HG03045 (cell line): ENCODE results near the gene UQCRQ.
"Not testable (repeated sequence)": the region's sequence is repeated elsewhere in the genome, so short reads cannot be mapped to it uniquely, and the experiment has no call there.

Experiments used
- ATAC-seq: cut with Tn5 transposase; IDR thresholded peaks from one replicate; pipeline ENCODE4 v1.9.1; 2021; ENCODE audit warnings: mild to moderate bottlenecking, moderate library complexity; ENCODE audit not compliant: unreplicated experiment

UQCRQ gene

DNA sequence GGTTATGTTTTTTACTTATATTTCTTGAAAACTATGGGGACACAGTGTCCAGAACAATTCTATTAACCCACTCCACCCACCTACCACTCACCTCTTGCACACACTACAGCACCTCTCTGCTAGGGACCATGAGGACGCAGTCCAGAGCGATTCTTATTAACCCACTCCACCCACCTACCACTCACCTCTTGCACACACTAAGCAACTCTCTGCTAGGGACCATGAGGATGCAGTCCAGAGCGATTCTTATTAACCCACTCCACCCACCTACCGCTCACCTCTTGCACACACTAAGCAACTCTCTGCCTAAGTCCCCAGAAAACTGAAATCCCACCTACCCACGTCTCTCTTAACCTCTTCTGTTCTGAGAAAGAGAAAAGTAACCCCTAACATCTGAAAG lies 33.8 kb upstream of the UQCRQ start:
- ATAC-seq: no peak

GRCh38 chr5:132834057-132834456 lies 32.4 kb upstream of the UQCRQ start:
- ATAC-seq: no peak

DNA sequence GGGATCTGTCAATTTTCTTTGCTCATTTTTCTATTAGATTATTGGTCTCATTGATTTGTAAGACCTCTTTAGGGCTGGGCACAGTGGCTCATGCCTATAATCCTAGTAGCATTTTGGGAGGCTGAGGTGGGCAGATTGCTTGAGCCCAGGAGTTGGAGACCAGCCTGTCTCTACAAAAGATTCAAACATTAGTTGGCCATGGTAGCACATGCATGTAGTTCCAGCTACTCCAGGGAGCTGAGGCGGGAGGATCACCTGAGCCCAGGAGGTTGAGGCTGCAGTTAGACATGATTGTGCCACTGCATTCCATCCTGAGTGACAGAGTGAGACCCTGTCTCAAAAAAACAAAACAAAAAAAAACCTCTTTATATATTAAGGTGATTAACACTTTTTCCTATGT lies 29.6 kb upstream of the UQCRQ start:
- no peak for ATAC-seq

GRCh38 chr5:132837868-132838267 lies 28.6 kb upstream of the UQCRQ start:
- no peak for ATAC-seq

DNA sequence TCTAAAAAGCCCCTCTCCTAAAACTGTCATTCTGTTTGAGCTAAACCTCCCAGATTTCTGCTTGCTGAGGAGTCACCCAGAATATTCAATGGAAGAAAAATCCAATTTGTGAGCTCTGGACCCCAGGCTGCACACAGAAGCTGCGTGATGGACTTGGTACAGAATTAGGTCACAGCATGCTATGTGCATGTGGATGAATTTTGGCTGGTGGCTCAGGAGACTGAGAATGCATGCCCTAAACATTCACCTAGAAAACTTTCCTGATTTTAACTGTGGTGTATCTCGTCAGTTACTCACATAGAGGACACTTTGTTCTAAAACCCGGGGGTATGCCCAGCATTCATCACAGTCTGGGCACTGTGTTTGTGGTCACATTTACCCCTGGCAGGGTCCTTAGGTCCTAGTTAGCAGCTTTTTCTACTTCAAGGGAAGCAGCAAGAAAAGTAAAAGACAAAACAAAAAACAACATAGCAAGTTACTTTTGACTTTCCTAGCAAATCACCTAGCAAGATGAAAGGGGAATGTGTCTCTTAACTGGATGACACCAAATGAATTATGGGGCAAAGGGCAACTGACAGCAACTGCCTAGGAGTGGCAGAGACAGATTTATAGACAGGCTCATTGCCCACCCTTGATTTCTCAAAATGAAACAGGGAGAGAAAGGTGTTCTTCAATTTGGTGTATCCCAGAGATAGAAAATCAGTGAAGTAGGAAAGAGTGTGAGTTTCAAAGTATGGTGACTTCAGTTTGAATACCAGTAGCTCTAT lies 27.7 kb upstream of the UQCRQ start:
- no peak for ATAC-seq

DNA sequence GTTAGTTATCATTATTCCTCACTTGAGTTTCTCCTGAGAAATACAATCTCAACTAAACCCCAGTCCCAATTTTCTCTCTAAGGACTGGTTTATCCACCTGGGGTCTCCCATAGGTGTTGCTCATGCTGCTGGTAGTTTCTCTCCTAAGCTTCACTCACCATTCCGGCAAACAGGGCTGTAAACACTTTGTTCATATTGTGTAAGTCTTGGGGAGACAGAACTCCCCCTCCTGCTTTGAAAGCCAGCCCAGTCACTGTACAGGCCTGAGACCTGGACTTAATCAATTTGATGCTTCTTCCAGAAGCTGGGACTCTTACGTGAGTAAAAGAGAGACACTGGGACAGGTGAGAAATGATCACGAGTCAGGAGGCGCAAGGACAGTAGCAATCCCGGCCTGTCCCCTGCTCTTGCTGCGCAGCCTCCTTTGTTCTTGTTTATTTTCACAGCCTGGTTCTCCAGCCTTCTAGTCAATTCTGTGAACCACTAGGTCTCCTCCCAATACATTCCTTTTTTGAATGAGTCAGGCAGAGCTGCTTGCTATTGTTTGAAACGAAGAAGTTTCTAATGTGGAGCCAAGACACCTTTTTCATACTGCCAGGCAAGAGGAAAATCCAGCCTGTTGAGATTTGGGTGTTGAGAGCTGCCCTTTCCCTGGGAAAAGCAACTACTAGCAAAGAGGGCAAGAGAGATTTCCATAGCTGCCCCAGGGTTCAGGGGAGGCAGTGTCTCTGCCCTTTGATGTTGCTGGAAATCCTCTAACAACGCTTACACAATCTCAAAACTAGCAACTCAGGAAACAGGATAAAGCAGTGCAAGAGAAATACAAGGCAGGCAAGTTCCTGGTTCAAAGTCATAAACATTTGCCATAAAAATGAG lies 26.8 kb upstream of the UQCRQ start:
- ATAC-seq: no peak

- no peak for ATAC-seq
These were observed 26.1 kb upstream of the UQCRQ start for GRCh38 chr5:132840313-132840712.

DNA sequence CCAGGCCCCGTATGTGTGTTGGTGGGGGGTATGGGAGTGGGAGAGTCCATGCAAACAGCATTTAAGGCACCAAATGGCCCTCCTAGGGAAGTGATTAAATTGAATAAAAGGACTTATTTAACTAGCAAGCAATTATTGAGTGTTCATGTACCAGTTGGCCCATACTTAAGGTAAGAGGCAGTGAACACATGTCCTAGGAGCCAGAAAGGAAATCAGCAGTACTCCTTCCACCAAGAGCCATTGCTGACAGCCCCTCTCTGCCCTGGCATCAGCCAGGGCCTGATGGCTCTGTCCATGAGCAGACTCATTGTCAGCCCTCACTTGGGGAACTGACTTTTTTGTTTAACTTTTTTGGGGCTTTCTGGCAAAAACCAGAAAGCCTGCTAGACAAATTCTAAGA lies 25.5 kb upstream of the UQCRQ start:
- no peak for ATAC-seq

DNA sequence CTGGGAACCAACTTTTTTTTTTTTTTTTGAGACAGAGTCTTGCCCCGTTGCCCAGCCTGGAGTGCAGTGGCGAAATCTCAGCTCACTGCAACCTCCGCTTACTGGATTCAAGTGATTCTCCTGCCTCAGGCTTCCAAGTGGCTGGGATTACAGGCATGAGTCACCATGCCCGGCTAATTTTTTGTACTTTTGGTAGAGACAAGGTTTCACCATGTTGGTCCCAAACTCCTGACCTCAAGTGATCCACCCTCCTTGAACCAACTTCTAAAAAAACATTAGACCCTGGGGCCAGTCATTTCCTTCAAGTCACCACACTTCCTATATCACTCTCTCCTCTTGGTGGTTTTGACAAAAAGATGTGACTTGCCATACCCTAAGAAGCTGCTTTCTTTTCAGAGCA lies 25.1 kb upstream of the UQCRQ start:
- no peak for ATAC-seq

GRCh38 chr5:132848270-132848669 lies 18.2 kb upstream of the UQCRQ start:
- ATAC-seq: no peak

GRCh38 chr5:132849347-132849746 lies 17.1 kb upstream of the UQCRQ start:
- no peak for ATAC-seq

DNA sequence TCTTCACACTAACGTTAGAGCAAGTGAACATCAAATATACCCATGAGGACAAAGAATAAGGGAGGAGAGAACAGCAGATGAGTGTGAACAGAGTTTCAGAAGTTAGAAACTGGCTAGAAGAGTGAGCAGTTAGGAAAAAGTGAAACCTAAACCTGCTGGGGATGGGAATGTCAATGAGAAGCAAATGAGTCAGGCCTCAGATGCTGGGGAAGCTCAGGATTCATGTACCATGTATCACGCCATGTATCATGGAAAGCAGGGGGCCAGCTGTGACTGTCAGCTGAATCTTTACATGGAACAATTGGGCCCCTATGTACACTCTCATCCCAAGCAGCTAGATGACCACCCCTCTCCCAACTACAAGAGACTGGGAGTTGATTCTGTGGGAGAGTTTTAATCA lies 16.4 kb upstream of the UQCRQ start:
- no peak for ATAC-seq

DNA sequence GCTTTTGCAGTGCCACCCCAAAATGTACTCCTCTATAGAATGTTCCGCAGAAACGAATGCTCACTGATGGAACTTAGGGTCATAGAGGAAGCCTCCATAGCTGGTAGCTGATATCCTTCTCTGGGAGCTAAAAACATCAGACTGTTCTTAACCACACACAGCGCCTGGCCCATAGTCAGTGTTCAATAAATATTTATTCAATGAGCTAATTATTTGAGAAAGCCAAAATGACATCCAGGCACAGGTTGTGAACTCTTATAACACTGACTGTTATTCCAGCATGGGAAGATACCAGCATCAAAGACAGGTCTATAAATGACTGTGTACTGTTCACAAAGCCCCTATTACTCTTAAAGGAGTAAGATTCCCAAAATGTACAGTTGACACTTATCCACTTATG lies 13.1 kb upstream of the UQCRQ start:
- ATAC-seq: no peak

- no peak for ATAC-seq
These were observed 12.7 kb upstream of the UQCRQ start for GRCh38 chr5:132853790-132854189.

- no peak for ATAC-seq
These were observed 12.1 kb upstream of the UQCRQ start for GRCh38 chr5:132854301-132854700.

GRCh38 chr5:132854992-132855391 lies 11.4 kb upstream of the UQCRQ start:
- not testable (repeated sequence) for ATAC-seq

DNA sequence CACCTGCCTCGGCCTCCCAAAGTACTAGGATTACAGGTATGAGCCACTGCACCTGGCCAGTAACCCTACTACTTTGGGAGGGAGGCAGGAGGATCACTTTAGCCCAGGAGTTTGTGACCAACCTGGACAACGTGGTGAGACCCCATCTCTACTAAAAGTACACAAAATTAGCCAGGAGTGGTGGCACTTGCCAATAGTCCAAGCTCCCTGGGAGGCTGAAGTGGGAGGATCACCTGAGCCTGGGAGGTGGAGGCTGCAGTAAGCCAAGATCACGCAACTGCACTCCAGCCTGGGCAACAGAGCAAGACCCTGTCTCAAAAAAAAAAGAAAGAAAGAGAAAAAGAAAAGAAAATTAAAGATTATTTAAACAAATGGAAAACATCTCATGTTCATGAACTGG lies 10.4 kb upstream of the UQCRQ start:
- ATAC-seq: no peak

DNA sequence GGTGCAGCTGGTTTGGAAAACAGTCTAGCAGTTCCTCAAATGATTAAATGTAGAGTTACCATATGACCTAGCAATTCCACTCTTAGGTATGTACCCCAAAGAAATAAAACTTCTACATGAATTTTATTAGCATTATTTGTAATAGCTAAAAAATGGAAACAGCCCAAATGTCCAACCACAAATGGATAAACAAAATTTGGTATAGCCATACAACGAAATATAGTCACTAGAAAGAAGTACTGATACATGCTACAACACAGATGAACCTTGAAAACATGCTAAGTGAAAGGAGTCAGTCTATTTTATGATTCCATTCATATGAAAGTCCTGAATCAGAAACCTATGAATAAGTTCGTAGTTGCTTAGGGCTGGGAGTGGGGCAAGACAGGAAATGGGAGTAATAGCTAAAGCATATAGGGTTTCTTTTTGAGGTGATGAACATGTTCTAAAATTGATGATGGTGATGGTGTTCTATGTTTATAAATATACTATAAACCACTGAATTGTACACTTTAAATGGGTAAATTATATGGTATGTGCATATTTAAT lies 6.5 kb upstream of the UQCRQ start:
- ATAC-seq: no peak

DNA sequence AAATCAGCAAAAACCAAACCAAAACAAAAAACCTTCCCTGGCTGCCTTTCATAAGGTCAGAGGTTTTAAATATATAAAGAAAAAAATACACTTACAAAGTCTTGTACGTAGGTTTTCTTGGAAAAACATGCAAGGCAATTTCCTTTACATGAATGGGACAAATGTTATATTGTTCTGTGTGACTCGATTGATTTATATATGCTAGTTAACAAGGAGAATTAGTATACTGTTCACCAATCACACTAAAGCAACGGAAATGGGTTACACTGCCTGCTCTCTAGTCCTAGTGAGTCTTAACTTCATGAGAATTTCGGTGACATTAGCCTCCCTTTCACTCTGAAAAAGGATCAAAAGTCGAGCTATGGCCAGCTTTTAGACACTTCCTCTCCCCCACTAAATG lies 5.7 kb upstream of the UQCRQ start:
- no peak for ATAC-seq

DNA sequence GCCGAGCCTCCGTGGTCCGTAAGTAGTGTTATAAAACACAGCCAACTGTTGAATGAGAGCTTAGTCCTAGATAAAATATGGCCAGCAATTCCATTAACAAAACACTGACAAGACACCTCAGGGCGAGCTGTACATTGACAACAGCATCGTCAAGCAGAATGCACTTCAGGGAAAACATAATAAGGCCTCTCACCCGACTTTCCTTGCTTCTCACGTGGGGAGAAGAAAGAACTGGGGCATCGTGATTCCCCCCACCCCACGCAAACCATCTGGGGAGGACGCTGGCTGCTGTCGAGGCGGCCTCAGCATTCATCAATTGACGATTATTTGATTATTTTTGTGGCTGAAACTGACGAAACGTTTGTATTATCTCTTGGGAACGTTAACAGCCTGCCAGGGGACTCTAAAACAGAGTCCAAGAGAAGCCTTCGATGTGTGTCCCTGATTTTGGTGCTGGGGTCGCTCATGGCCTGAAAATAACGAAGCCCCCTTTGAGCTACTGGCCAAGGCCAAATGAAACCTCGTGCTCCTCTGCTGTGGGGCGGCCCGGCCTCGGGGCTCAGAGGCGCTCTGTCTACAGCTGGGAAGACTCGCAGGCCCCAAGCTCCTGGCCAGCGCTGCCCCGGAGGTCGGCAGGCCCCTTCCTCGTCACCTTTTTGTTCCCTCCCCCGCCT lies 637 bp upstream of the UQCRQ start:
- peak; percentile 30 for ATAC-seq

GRCh38 chr5:132867046-132867451 lies 607 bp downstream of the UQCRQ start:
- ATAC-seq: peak; percentile 3
